ENCODE measurements around the gene ATG9B. TPM values are rescaled to one million over a fixed set of nuclear protein-coding genes. Genes with fewer than 3 reads are reported as not detected.
"Not testable (repeated sequence)": the region's sequence is repeated elsewhere in the genome, so short reads cannot be mapped to it uniquely, and the experiment has no call there.

Gene ATG9B
- total RNA-seq, 2 experiments from 2014 or later, result 6.9 to 10.0 TPM

DNA sequence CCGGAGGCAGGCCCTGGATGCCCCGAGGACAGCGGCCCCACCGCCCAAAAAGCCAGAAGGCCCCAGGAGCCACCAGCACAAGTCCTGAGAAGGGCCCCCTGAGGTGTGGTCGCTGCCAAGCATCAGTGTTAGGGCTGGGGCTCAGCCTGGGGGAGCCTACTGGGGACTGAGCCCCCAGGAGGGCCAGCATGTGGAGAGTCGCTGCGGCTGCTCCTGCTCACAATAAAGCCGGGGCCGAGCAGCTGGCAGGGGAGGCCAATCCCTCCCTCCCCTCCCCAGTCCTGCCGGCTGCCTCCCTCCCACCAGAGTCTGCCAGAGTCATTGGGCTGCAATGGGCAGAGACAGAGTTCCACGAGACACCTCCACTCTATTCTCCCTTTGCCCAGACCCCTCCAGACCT lies 21.0 kb upstream of the ATG9B start:
- Mint-ChIP-seq H3K27ac (no peak overlapping the region), H3K27me3 (no peaks in the 10 kb centered on the region), H3K4me3 (no peak overlapping the region), H3K36me3 (ENCODE audit: low read depth) (peaks cover 1% of the 10 kb centered on the region), H3K9me3 (ENCODE audit: low read depth) (no peaks in the 10 kb centered on the region), H3K4me1 (no peaks in the 10 kb centered on the region)
- DNase-seq, result no peak
- CTCF ChIA-PET, result interaction anchor here (0.6 kb wide), 2 partner anchors 47 to 1295 kb away, joined by 3 read pairs; no protein-coding TSS in a partner anchor
- ATAC-seq, result no peak
- POLR2A ChIA-PET, result no interaction called here
- intact Hi-C loops (cut with DNase I, micrococcal nuclease), result no loop called here

DNA sequence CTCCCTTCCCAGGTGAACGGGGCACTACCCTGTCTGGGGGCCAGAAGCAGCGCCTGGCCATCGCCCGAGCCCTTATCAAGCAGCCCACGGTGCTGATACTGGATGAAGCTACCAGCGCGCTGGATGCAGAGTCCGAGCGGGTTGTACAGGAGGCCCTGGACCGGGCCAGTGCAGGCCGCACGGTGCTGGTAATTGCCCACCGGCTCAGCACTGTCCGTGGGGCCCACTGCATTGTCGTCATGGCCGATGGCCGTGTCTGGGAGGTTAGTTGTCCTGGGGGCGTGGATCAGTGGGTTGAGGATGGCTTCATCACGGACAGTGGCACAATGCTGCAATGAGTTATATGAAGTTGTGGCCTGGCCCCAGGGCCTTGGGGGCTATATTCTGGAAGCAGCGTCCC lies 19.7 kb upstream of the ATG9B start:
- ChIA-PET POLR2A (no interaction called here), CTCF (interaction anchor here (0.6 to 0.8 kb wide), 2 partner anchors 67 to 126 kb away, joined by 3 read pairs; no protein-coding TSS in a partner anchor)
- no peak for DNase-seq
- Mint-ChIP-seq H3K4me1 (peaks cover 11% of the 10 kb centered on the region), H3K27me3 (no peaks in the 10 kb centered on the region), H3K27ac (no peak overlapping the region), H3K36me3 (ENCODE audit: low read depth) (peaks cover 1% of the 10 kb centered on the region), H3K4me3 (no peak overlapping the region), H3K9me3 (ENCODE audit: low read depth) (no peaks in the 10 kb centered on the region)
- intact Hi-C loops (cut with DNase I, micrococcal nuclease), result no loop called here
- ATAC-seq, result no peak

DNA sequence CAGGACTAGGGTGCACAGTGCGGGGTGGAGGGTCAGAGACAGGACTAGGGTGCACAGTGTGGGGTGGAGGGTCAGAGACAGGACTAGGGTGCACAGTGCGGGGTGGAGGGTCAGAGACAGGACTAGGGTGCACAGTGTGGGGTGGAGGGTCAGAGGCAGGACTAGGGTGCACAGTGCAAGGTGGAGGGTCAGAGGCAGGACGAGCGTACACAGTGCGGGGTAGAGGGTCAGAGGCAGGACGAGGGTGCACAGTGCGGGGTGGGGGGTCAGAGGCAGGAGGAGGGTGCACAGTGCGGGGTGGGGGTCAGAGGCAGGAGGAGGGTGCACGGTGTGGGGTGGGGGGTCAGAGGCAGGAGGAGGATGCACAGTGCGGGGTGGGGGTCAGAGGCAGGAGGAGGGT lies 19.2 kb upstream of the ATG9B start:
- intact Hi-C loops (cut with DNase I, micrococcal nuclease); POLR2A ChIA-PET: not testable (repeated sequence)

DNA sequence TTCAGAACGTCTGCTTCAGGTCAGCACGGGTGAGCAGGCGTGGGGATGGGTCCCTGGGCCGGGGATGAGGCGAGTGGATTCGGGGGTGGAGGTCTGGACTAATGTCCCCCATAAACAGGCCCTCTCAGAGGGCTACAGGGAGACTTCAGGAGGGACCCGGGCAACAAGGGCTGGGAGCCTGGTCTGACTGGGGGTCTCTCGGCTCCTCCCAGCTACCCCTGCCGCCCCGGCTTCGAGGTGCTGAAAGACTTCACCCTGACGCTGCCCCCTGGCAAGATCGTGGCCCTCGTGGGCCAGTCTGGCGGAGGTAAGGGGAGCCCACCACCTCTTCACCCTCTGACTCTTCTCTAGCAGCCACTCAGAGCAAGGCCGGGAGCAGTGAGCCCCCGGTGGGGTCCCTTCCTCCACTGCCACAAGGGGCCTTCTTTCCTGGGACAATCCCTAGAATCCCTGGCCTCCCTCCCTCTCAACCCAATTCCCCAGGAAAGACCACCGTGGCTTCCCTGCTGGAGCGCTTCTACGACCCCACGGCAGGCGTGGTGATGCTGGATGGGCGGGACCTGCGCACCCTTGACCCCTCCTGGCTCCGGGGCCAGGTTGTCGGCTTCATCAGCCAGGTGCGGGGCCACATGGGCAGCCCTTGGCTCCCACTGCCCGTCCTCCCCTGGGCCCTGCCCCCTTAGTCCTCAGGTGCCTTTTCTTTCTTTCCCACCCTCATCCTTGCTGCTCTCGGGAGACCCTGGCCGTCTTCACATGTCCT lies 16.5 kb upstream of the ATG9B start:
- Mint-ChIP-seq H3K4me1 (peaks cover 17% of the 10 kb centered on the region), H3K4me3 (no peak overlapping the region), H3K9me3 (ENCODE audit: low read depth) (no peaks in the 10 kb centered on the region), H3K27me3 (no peaks in the 10 kb centered on the region), H3K27ac (no peak overlapping the region), H3K36me3 (ENCODE audit: low read depth) (peaks cover 8% of the 10 kb centered on the region)
- intact Hi-C loops (cut with DNase I, micrococcal nuclease), result no loop called here
- POLR2A ChIA-PET, result no interaction called here
- ATAC-seq (no peak), DNase-seq (no peak)
- CTCF ChIA-PET, result interaction anchor here (0.7 to 0.9 kb wide), 3 partner anchors 52 to 409 kb away, joined by 3 to 4 read pairs (median 4); no protein-coding TSS in a partner anchor

More for the DNA sequence above, 19.2 kb upstream of the ATG9B start:
- H3K27ac Mint-ChIP-seq; ATAC-seq; DNase-seq; H3K4me3 Mint-ChIP-seq; H3K9me3 Mint-ChIP-seq (ENCODE audit: low read depth); CTCF ChIA-PET; H3K27me3 Mint-ChIP-seq; H3K36me3 Mint-ChIP-seq (ENCODE audit: low read depth): not testable (repeated sequence)
- H3K4me1 Mint-ChIP-seq, result peaks cover 16% of the 10 kb centered on the region

DNA sequence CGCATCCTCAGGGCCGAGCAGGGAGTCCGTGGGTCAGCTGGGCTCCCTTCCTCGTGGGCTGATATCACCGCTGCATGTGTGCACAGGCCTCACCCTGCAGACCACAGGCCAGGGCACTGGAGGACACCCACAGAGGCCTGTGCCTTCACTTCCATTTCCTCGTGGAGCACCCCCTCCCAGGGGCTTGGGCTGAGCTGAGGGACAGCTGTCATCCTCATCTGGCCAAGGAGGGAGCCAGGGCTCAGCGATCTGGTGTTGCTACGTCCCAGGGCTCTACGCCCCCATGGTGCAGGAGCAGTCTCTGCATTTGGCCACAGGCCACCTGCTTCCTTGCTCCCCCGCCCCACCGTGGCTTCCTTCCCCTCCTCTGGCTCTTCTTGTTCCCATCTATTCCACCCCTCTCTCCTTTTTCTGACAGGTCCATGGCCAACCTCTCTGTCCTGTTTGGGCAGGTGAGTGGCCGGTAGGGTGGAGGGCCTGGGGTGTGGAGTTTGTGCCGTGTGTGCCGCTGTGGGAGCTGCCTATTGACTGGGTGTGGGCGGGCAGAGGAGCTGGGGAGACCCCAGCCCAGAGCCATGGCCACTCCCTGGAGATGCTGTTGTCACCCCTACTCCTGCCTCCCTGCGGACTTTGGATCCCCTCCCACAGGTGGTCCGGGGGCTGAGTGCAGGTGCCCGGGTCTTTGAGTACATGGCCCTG lies 15.7 kb upstream of the ATG9B start:
- Mint-ChIP-seq H3K9me3 (ENCODE audit: low read depth) (no peaks in the 10 kb centered on the region), H3K36me3 (ENCODE audit: low read depth) (peaks cover 10% of the 10 kb centered on the region), H3K4me1 (peaks cover 17% of the 10 kb centered on the region), H3K27me3 (no peaks in the 10 kb centered on the region), H3K27ac (no peak overlapping the region), H3K4me3 (no peak overlapping the region)
- ATAC-seq, result no peak
- DNase-seq, result no peak
- POLR2A ChIA-PET, result interaction anchor here (1.0 kb wide), 1 partner anchor 312 kb away, joined by 3 read pairs; no protein-coding TSS in a partner anchor
- CTCF ChIA-PET, result interaction anchor here (0.5 to 1.1 kb wide), 4 partner anchors 10 to 126 kb away, joined by 3 to 4 read pairs (median 3); no protein-coding TSS in a partner anchor
- intact Hi-C loops (cut with DNase I, micrococcal nuclease), result loop anchor here in 1 of 2 experiments (1.0 kb wide), 2 partner anchors 12 to 18 kb away; partner anchors contain the start of gene ABCB8

DNA sequence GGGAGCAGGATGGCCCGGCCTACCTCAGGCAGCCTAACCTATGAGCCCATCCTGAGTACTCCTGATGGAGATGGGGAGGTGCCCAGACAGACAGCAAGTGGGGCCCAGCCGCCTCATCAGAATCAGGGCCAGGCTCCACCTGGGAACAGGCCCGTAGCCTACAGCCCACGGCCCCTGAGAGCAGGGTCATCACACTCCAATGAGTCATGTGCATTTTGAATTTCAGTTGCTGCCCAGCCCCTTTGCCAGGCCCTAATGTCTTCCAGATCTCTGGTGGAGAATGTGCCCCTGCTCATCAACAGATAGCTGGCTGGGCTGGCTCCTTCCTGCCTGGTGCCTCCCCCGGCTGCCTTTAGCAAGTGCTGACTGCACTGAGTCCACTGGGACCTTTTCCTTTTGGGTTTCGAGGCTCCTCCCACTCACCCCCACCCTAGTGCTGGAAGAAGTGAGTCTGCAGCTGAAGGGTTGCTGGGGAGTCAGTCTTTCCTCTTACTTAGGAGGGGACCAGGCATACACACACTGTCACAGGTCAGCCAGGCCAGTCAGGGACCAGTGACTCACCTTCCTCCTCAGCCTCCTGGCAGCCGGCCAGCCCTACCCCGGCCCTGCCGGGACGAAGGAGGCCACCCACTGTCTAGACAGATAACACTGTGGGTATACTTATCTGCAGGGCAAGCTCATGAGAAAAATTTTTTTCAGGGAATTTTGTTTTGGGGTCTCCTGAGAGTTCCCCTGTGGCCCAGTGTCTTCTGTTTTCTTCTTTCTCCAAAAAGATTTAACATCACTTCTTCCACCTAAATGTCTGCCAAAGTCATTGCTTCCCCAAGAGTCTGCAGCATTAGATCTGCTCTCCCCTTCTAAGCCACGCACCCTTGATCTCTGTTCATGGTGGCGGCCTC lies 14.9 kb upstream of the ATG9B start:
- H3K27ac Mint-ChIP-seq, result peak overlapping the region; percentile 85

DNA sequence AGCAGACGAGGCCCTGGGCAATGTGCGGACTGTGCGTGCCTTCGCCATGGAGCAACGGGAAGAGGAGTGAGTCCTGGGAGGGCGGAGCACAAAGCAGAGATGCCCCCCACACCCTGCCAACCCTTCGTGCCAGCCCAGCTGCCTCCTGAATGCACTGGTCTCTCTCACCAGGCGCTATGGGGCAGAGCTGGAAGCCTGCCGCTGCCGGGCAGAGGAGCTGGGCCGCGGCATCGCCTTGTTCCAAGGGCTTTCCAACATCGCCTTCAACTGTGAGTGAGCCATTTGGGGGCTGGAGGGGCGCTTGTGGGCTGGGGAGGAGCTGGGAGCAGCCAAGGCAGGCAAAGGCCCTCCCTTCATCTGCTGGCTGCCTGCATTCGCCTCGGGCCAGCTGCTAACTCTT lies 11.6 kb upstream of the ATG9B start:
- CTCF ChIA-PET, result no interaction called here
- intact Hi-C loops (cut with DNase I, micrococcal nuclease), result no loop called here
- Mint-ChIP-seq H3K4me1 (peaks cover 17% of the 10 kb centered on the region), H3K9me3 (ENCODE audit: low read depth) (no peaks in the 10 kb centered on the region), H3K27ac (no peak overlapping the region), H3K36me3 (ENCODE audit: low read depth) (peaks cover 13% of the 10 kb centered on the region), H3K27me3 (no peaks in the 10 kb centered on the region), H3K4me3 (no peak overlapping the region)
- POLR2A ChIA-PET, result no interaction called here
- DNase-seq (no peak), ATAC-seq (no peak)

More for the DNA sequence above, 14.9 kb upstream of the ATG9B start:
- H3K36me3 Mint-ChIP-seq (ENCODE audit: low read depth), result peaks cover 10% of the 10 kb centered on the region
- POLR2A ChIA-PET, result interaction anchor here (0.6 to 1.0 kb wide), 2 partner anchors 45 to 313 kb away, joined by 3 read pairs; no protein-coding TSS in a partner anchor
- DNase-seq (peak; percentile 88), ATAC-seq (peak; percentile 94)
- H3K4me3 Mint-ChIP-seq, result peak overlapping the region; percentile 10
- H3K27me3 Mint-ChIP-seq, result no peaks in the 10 kb centered on the region
- intact Hi-C loops (cut with DNase I, micrococcal nuclease), result loop anchor here in 1 of 2 experiments (1.0 kb wide), 2 partner anchors 11 to 19 kb away; partner anchors contain the start of gene ABCB8
- peaks cover 17% of the 10 kb centered on the region for H3K4me1 Mint-ChIP-seq
- CTCF ChIA-PET, result interaction anchor here (0.7 to 1.1 kb wide), 2 partner anchors 10 to 127 kb away, joined by 3 to 4 read pairs; no protein-coding TSS in a partner anchor
- H3K9me3 Mint-ChIP-seq (ENCODE audit: low read depth), result no peaks in the 10 kb centered on the region

DNA sequence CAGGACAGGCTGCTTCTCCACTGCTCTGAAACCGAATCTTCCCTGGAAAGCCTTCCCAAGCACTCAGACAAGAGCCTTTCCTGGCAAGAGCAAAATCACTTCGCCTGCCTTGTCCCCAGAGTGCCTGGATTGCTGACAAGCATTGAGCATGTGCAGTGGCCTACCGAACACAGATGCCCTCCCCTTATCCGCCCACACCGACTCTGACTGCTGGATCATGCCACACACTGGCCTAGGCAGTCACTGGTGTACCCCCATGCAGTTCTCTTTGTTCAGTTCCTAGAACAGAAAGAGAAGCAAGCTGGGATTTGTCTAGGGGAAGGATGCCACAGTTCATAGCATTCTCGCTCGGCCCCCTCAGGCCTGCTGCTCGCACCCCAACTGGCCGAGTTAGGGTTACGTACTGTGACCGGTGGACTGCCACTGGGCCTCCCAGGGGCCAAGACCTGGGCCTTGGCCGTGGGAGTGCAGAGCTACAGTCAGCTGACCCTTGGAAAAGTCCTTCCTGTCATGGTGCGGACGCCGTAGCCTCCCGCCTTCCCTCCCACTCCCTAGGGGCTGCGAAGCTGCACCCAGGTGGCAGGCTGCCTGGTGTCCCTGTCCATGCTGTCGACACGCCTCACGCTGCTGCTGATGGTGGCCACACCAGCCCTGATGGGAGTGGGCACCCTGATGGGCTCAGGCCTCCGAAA lies 10.9 kb upstream of the ATG9B start:
- Mint-ChIP-seq H3K27ac (no peak overlapping the region), H3K36me3 (ENCODE audit: low read depth) (peaks cover 13% of the 10 kb centered on the region), H3K27me3 (no peaks in the 10 kb centered on the region), H3K9me3 (ENCODE audit: low read depth) (no peaks in the 10 kb centered on the region), H3K4me3 (no peak overlapping the region), H3K4me1 (peaks cover 17% of the 10 kb centered on the region)
- ATAC-seq (no peak), DNase-seq (no peak)
- intact Hi-C loops (cut with DNase I, micrococcal nuclease), result no loop called here
- POLR2A ChIA-PET, result no interaction called here
- CTCF ChIA-PET, result no interaction called here

DNA sequence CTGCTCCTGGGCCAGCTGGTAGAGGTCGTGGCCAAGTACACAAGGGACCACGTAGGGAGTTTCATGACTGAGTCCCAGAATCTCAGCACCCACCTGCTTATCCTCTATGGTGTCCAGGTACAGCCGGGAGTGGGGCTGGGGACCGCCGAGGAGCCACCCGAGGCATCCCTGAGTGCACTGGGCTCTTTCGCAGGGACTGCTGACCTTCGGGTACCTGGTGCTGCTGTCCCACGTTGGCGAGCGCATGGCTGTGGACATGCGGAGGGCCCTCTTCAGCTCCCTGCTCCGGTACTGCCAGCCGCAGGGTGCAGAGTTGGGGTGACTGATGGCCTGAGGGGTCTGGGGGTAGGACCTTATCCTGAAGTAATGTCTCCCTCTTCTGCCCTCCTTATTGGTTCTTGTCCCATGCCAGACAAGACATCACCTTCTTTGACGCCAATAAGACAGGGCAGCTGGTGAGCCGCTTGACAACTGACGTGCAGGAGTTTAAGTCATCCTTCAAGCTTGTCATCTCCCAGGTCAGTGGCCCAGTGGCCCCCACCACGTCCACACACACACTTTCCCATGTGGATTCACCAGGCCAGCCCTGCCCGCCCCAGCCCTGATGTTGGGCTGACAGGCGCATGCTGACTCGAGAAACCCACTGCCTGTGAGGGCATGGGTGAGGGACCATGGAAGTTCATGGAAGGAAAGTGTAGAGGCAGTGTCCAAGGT lies 10.2 kb upstream of the ATG9B start:
- Mint-ChIP-seq H3K4me1 (peaks cover 15% of the 10 kb centered on the region), H3K27me3 (no peaks in the 10 kb centered on the region), H3K4me3 (no peak overlapping the region), H3K9me3 (ENCODE audit: low read depth) (no peaks in the 10 kb centered on the region), H3K36me3 (ENCODE audit: low read depth) (peaks cover 13% of the 10 kb centered on the region), H3K27ac (no peak overlapping the region)
- POLR2A ChIA-PET, result no interaction called here
- DNase-seq (no peak), ATAC-seq (no peak)
- intact Hi-C loops (cut with DNase I, micrococcal nuclease), result no loop called here
- CTCF ChIA-PET, result interaction anchor here (0.5 to 0.7 kb wide), 3 partner anchors 18 to 189 kb away, joined by 3 read pairs; no protein-coding TSS in a partner anchor

DNA sequence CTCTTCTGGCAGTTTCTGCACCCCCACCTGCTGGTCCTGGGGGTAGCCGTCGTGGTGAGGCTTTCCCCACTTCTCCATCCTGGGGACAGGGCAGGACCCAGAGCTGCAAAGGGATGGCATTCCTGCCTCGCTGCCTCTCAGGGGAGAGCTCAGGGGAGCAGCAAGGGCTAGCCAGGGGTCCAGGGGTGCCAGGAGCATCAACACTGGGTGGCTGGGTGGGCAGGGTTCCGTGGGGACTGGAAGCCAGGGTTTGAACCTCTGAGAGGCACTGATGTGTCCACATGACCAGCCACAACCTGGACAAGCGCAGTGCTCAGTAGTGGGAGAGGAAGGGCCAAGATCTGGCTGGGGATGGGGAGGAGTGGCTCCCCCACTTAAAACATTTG lies 9.6 kb upstream of the ATG9B start:
- Mint-ChIP-seq H3K36me3 (ENCODE audit: low read depth) (peaks cover 14% of the 10 kb centered on the region), H3K27ac (no peak overlapping the region), H3K4me1 (peaks cover 15% of the 10 kb centered on the region), H3K27me3 (no peaks in the 10 kb centered on the region), H3K9me3 (ENCODE audit: low read depth) (no peaks in the 10 kb centered on the region), H3K4me3 (no peak overlapping the region)
- DNase-seq (no peak), ATAC-seq (no peak)
- CTCF ChIA-PET, result interaction anchor here (0.6 to 0.7 kb wide), 2 partner anchors 41 to 189 kb away, joined by 3 read pairs; no protein-coding TSS in a partner anchor
- POLR2A ChIA-PET, result no interaction called here
- intact Hi-C loops (cut with DNase I, micrococcal nuclease), result no loop called here
